ENCODE results near the gene CRYGC.
"Not testable (repeated sequence)": the region's sequence is repeated elsewhere in the genome, so short reads cannot be mapped to it uniquely, and the experiment has no call there.

The CRYGC gene

DNA sequence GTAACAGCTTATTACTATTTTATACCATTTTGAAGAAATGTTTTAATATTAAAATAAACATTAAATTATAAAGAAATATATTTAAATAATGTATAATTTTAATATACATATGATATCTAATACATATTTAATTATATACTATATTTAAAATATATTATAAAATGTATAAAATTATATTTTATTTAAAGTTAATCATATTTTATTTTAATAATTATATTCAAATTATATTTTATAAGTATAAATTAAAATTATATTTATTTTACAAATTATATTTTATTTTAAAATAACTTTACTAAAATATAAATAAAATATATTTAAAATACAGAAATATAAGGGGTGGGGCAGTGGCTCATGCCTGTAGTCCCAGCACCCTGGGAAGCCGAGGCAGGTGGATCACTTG is 7.4 kb downstream of the CRYGC start:
- Histone ChIP-seq H2AFZ (ENCODE audit: low read length) (no peak overlapping the region), H3K4me2 (ENCODE audit: low read depth, low read length) (no peak overlapping the region), H3F3A (ENCODE audit: insufficient read depth, low read length) (no peaks in the 10 kb centered on the region), H3K9me2 (replicated peaks; ENCODE audit: insufficient read depth, low read length) (no peaks in the 10 kb centered on the region), H4K20me1 (ENCODE audit: insufficient read depth, low read length) (no peaks in the 10 kb centered on the region), H3K36me3 (replicated peaks; ENCODE audit: insufficient read depth, low read length) (no peaks in the 10 kb centered on the region), H3K79me2 (ENCODE audit: low read length) (no peaks in the 10 kb centered on the region), H3K4me1 (ENCODE audit: low read length) (no peaks in the 10 kb centered on the region), H3K9ac (ENCODE audit: low read length) (no peak overlapping the region), H3K9me3 (replicated peaks; ENCODE audit: insufficient read depth, low read length) (no peaks in the 10 kb centered on the region), H3K4me3 (ENCODE audit: low read length) (no peak overlapping the region), H3K27me3 (replicated peaks; ENCODE audit: insufficient read depth, low read length) (no peaks in the 10 kb centered on the region), H3K27ac (ENCODE audit: low read length) (no peak overlapping the region)
- TF ChIP-seq EZH2phosphoT487 (IDR thresholded peaks at IDR 0.05; ENCODE audit: low read length) (no peak), EZH2 (optimal IDR thresholded peaks at IDR 0.05; ENCODE audit: low read depth, low read length) (no peak), CTCF (IDR thresholded peaks at IDR 0.05; ENCODE audit: low read length) (no peak)
- no peak for DNase-seq

- H3K4me2 ChIP-seq (ENCODE audit: low read depth, low read length): no peak overlapping the region
- H3K4me1 ChIP-seq (ENCODE audit: low read length): no peaks in the 10 kb centered on the region
- H3K27me3 ChIP-seq (replicated peaks; ENCODE audit: insufficient read depth, low read length): no peaks in the 10 kb centered on the region
- no peak for DNase-seq
- H4K20me1 ChIP-seq (ENCODE audit: insufficient read depth, low read length): no peaks in the 10 kb centered on the region
- no peak overlapping the region for H3K27ac ChIP-seq (ENCODE audit: low read length)
- H3F3A ChIP-seq (ENCODE audit: insufficient read depth, low read length): no peaks in the 10 kb centered on the region
- H3K9ac ChIP-seq (ENCODE audit: low read length): no peak overlapping the region
- H3K4me3 ChIP-seq (ENCODE audit: low read length): no peak overlapping the region
- no peaks in the 10 kb centered on the region for H3K9me3 ChIP-seq (replicated peaks; ENCODE audit: insufficient read depth, low read length)
- no peak for TF ChIP-seq EZH2 (optimal IDR thresholded peaks at IDR 0.05; ENCODE audit: low read depth, low read length)
- TF ChIP-seq EZH2phosphoT487 (IDR thresholded peaks at IDR 0.05; ENCODE audit: low read length): no peak
- no peak for TF ChIP-seq CTCF (IDR thresholded peaks at IDR 0.05; ENCODE audit: low read length)
- no peaks in the 10 kb centered on the region for H3K36me3 ChIP-seq (replicated peaks; ENCODE audit: insufficient read depth, low read length)
- no peaks in the 10 kb centered on the region for H3K79me2 ChIP-seq (ENCODE audit: low read length)
- no peak overlapping the region for H2AFZ ChIP-seq (ENCODE audit: low read length)
- H3K9me2 ChIP-seq (replicated peaks; ENCODE audit: insufficient read depth, low read length): no peaks in the 10 kb centered on the region
Observed at GRCh38 chr2:208118918-208119317, 10.7 kb downstream of the CRYGC start.

DNA sequence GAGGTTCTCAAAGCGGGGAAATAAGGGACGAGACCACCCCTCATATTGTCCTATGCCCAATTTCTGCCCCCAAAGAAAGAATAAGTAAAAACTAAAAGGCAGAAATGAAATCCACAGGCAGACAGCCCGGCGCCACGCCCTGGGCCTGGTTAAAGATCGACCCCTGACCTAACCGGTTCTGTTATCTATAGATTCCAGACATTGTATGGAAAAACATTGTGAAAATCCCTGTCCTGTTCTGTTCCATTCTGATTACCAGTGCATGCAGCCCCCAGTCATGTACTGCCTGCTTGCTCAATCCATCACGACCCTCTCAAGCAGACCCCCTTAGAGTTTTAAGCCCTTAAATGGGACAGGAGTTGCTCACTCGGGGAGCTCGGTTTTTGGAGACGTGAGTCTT is 12.2 kb downstream of the CRYGC start:
- not testable (repeated sequence) for H3K36me3 ChIP-seq (replicated peaks; ENCODE audit: insufficient read depth, low read length); H3F3A ChIP-seq (ENCODE audit: insufficient read depth, low read length); H3K27ac ChIP-seq (ENCODE audit: low read length); H2AFZ ChIP-seq (ENCODE audit: low read length); H3K9me3 ChIP-seq (replicated peaks; ENCODE audit: insufficient read depth, low read length); H3K79me2 ChIP-seq (ENCODE audit: low read length); H3K9ac ChIP-seq (ENCODE audit: low read length); H3K9me2 ChIP-seq (replicated peaks; ENCODE audit: insufficient read depth, low read length); H3K4me1 ChIP-seq (ENCODE audit: low read length); DNase-seq; H4K20me1 ChIP-seq (ENCODE audit: insufficient read depth, low read length); H3K27me3 ChIP-seq (replicated peaks; ENCODE audit: insufficient read depth, low read length); H3K4me2 ChIP-seq (ENCODE audit: low read depth, low read length); H3K4me3 ChIP-seq (ENCODE audit: low read length)

GRCh38 chr2:208112969-208113368 is 16.7 kb downstream of the CRYGC start:
- DNase-seq: no peak
- Histone ChIP-seq H3K9me3 (replicated peaks; ENCODE audit: insufficient read depth, low read length) (no peaks in the 10 kb centered on the region), H3K4me2 (ENCODE audit: low read depth, low read length) (no peak overlapping the region)

DNA sequence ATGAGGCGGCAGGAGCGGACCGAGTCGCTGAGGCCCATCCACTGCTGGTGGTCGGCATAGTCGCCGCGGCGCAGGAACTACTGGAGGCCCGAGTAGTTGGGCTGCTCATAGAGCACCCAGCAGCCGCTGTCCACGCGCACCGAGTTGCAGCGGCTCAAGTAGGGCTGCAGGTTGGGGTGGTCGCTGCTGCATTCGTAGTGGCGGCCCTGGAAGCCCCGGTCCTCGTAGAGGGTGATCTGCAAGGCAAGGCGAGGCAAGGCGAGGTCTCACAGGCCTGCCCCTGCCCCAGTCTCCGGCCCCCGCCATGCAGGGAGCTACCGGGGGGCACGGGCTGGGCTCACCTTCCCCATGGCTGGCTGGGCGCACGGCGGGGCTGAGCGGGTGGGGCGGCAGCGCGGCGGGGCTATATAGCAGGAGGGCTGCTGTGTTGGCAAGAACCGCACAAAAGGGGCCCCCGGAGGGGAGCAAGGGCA is 17.3 kb downstream of the CRYGC start:
- not testable (repeated sequence) for H3K9ac ChIP-seq (ENCODE audit: low read length); H3K27ac ChIP-seq (ENCODE audit: low read length); H3K36me3 ChIP-seq (replicated peaks; ENCODE audit: insufficient read depth, low read length); H3K9me2 ChIP-seq (replicated peaks; ENCODE audit: insufficient read depth, low read length); DNase-seq; H3K27me3 ChIP-seq (replicated peaks; ENCODE audit: insufficient read depth, low read length); H2AFZ ChIP-seq (ENCODE audit: low read length); H3K4me3 ChIP-seq (ENCODE audit: low read length); H4K20me1 ChIP-seq (ENCODE audit: insufficient read depth, low read length); H3K9me3 ChIP-seq (replicated peaks; ENCODE audit: insufficient read depth, low read length); H3F3A ChIP-seq (ENCODE audit: insufficient read depth, low read length); H3K4me1 ChIP-seq (ENCODE audit: low read length); H3K4me2 ChIP-seq (ENCODE audit: low read depth, low read length); H3K79me2 ChIP-seq (ENCODE audit: low read length)

More at GRCh38 chr2:208112969-208113368, 16.7 kb downstream of the CRYGC start:
- H2AFZ ChIP-seq (ENCODE audit: low read length): no peak overlapping the region
- TF ChIP-seq EZH2phosphoT487 (IDR thresholded peaks at IDR 0.05; ENCODE audit: low read length): no peak
- no peak for TF ChIP-seq CTCF (IDR thresholded peaks at IDR 0.05; ENCODE audit: low read length)
- TF ChIP-seq EZH2 (optimal IDR thresholded peaks at IDR 0.05; ENCODE audit: low read depth, low read length): no peak
- H3K4me3 ChIP-seq (ENCODE audit: low read length): no peak overlapping the region
- H3K9ac ChIP-seq (ENCODE audit: low read length): no peak overlapping the region
- H3K4me1 ChIP-seq (ENCODE audit: low read length): no peaks in the 10 kb centered on the region
- no peaks in the 10 kb centered on the region for H3K27me3 ChIP-seq (replicated peaks; ENCODE audit: insufficient read depth, low read length)
- H3K27ac ChIP-seq (ENCODE audit: low read length): no peak overlapping the region
- H3K36me3 ChIP-seq (replicated peaks; ENCODE audit: insufficient read depth, low read length): no peaks in the 10 kb centered on the region
- H3K79me2 ChIP-seq (ENCODE audit: low read length): no peaks in the 10 kb centered on the region
- H3K9me2 ChIP-seq (replicated peaks; ENCODE audit: insufficient read depth, low read length): no peaks in the 10 kb centered on the region
- no peaks in the 10 kb centered on the region for H4K20me1 ChIP-seq (ENCODE audit: insufficient read depth, low read length)
- H3F3A ChIP-seq (ENCODE audit: insufficient read depth, low read length): no peaks in the 10 kb centered on the region
